OCI-LY7 (cell line): Measurements from ENCODE around the gene MTX2. TPM values are rescaled to one million over a fixed set of nuclear protein-coding genes. Genes with fewer than 3 reads are reported as not detected.

Experiments used
- BruUV-seq: library from RNA; stranded (reverse); fragments of 400-500 nt; replicated peaks from 2 replicates; lab custom pipeline; 2021; lab: Mats Ljungman, UMichigan
- CTCF ChIA-PET: fragments of 300-600 bp; sonication (Branson Sonifier 250); formaldehyde crosslinking; loops from one replicate; lab custom pipeline; 2022; ENCODE audit warnings: antibody characterized with exemption; ENCODE audit not compliant: unreplicated experiment; lab: Charles Lee
- POLR2A ChIA-PET: fragments of 300-600 bp; sonication (Branson Sonifier 250); formaldehyde crosslinking; loops from one replicate; lab custom pipeline; 2022; ENCODE audit warnings: antibody characterized with exemption; lab: Charles Lee
- DNase-seq: peaks from one replicate; pipeline ENCODE4 v3.0.0-alpha.2; 2015; ENCODE audit warnings: low spot score
- H2AFZ ChIP-seq: fragments of 200-600 bp; sonication (generic), shearing (Covaris generic); 2 replicates; pipeline ENCODE4 v1.6.1; 2014; ENCODE audit warnings: mild to moderate bottlenecking, antibody characterized with exemption, low read length, moderate library complexity
- H3K27ac ChIP-seq: fragments of 200-600 bp; sonication (generic); 2 replicates; pipeline ENCODE4 v1.5.1; 2014; ENCODE audit warnings: mixed run types, low read depth, mild to moderate bottlenecking, moderate library complexity, low read length, inconsistent platforms; ENCODE audit not compliant: poor library complexity, severe bottlenecking
- H3K36me3 ChIP-seq: fragments of 200-600 bp; sonication (generic); 2 replicates; pipeline ENCODE4 v1.6.1; 2014; ENCODE audit warnings: mild to moderate bottlenecking, antibody characterized with exemption, low read length, moderate library complexity, mixed read lengths; ENCODE audit not compliant: insufficient read depth
- H3K4me1 ChIP-seq: fragments of 200-600 bp; sonication (generic); 2 replicates; pipeline ENCODE4 v1.5.1; 2014; ENCODE audit warnings: mild to moderate bottlenecking, low read length; ENCODE audit not compliant: insufficient read depth, poor library complexity, severe bottlenecking
- H3K4me2 ChIP-seq: fragments of 200-600 bp; sonication (generic); 2 replicates; pipeline ENCODE4 v1.6.1; 2014; ENCODE audit warnings: mild to moderate bottlenecking, low read length
- H3K4me3 ChIP-seq: fragments of 200-600 bp; sonication (generic); 2 replicates; pipeline ENCODE4 v1.5.1; 2014; ENCODE audit warnings: mild to moderate bottlenecking, low read depth, low read length; ENCODE audit not compliant: poor library complexity, severe bottlenecking
- H3K79me2 ChIP-seq: fragments of 200-600 bp; sonication (generic); 2 replicates; pipeline ENCODE4 v1.6.1; 2016; ENCODE audit warnings: low read depth, mild to moderate bottlenecking, low read length, moderate library complexity, mixed read lengths; ENCODE audit not compliant: insufficient read depth
- H3K9me2 ChIP-seq: fragments of 200-600 bp; sonication (generic); 2 replicates; pipeline ENCODE4 v1.6.1; 2016; ENCODE audit warnings: mild to moderate bottlenecking, low read length, mixed read lengths; ENCODE audit not compliant: insufficient read depth
- H3K9me3 ChIP-seq: fragments of 200-600 bp; sonication (generic); 2 replicates; pipeline ENCODE4 v1.6.1; 2014; ENCODE audit warnings: mild to moderate bottlenecking, mixed run types, low read length, mixed read lengths
- H4K20me1 ChIP-seq: fragments of 200-600 bp; sonication (generic); 2 replicates; pipeline ENCODE4 v1.6.1; 2014; ENCODE audit warnings: mild to moderate bottlenecking, antibody characterized with exemption, low read length, moderate library complexity, mixed read lengths; ENCODE audit not compliant: insufficient read depth
- CTCF ChIP-seq: fragments of 200-600 bp; sonication (generic); conservative IDR thresholded peaks from 2 replicates; pipeline ENCODE4 v1.5.1; 2014; ENCODE audit warnings: mild to moderate bottlenecking, antibody characterized with exemption, low read length, moderate library complexity, mixed read lengths
- EZH2phosphoT487 ChIP-seq: fragments of 200-600 bp; sonication (generic); IDR thresholded peaks from 2 replicates; pipeline ENCODE4 v1.6.1; 2018; ENCODE audit warnings: low read depth, borderline replicate concordance, mild to moderate bottlenecking, mixed run types, antibody characterized with exemption, low read length, moderate library complexity, mixed read lengths
- intact Hi-C: fragments of 100-400 bp; cut with micrococcal nuclease; formaldehyde crosslinking; loops from one replicate; pipeline ENCODE4 v1.10.0; 2022; ENCODE audit not compliant: unreplicated experiment
- total RNA-seq, 2 experiments: library from RNA; depleted of rRNA in 1 of 2; stranded (reverse); fragments of >200 nt in 1 of 2; shearing (Covaris generic) in 1 of 2; gene quantifications; 2 replicates each; pipeline ENCODE4 v1.2.3, GENCODE V29; 2014 to 2022

The MTX2 gene
- total RNA-seq, 2 experiments from 2014 or later = 31.9 to 71.3 TPM

- DNase-seq = no peak
- H3K4me2 ChIP-seq = no peak overlapping the region
- peaks cover 8% of the 10 kb centered on the region for H3K4me1 ChIP-seq
- 0 out of 2 replicates have a peak, but pooled peaks cover 3% of the 10 kb centered on the region for H3K9me2 ChIP-seq
- intact Hi-C loops = no loop called here
- H3K27ac ChIP-seq = no peak overlapping the region
- no peaks in the 10 kb centered on the region for H3K36me3 ChIP-seq
- H3K9me3 ChIP-seq = no peaks in the 10 kb centered on the region
- H3K79me2 ChIP-seq = peaks cover 44% of the 10 kb centered on the region; the same call in 1 of the 2 replicates
- ChIA-PET POLR2A (interaction anchor here (0.6 to 0.9 kb wide), 2 partner anchors 9 to 70 kb away, joined by 3 to 4 read pairs; no protein-coding TSS in a partner anchor), CTCF (no interaction called here)
- H3K4me3 ChIP-seq = no peak overlapping the region
- no peaks in the 10 kb centered on the region; the same call in 1 of the 2 replicates for H4K20me1 ChIP-seq
- no TSS peak for BruUV-seq
- TF ChIP-seq CTCF (no peak), EZH2phosphoT487 (no peak)
- H2AFZ ChIP-seq = no peak overlapping the region
These were observed 16.1 kb downstream of the MTX2 start for GRCh38 chr2:176285321-176285720.

GRCh38 chr2:176291335-176291734, 22.1 kb downstream of the MTX2 start:
- H3K36me3 ChIP-seq = no peaks in the 10 kb centered on the region
- ChIA-PET POLR2A (no interaction called here), CTCF (no interaction called here)
- peaks cover 8% of the 10 kb centered on the region; the same call in 1 of the 2 replicates for H4K20me1 ChIP-seq
- H2AFZ ChIP-seq = no peak overlapping the region
- intact Hi-C loops = no loop called here
- H3K4me2 ChIP-seq = no peak overlapping the region
- BruUV-seq = no TSS peak
- no peak for DNase-seq
- H3K4me1 ChIP-seq = peaks cover 11% of the 10 kb centered on the region
- no peaks in the 10 kb centered on the region for H3K9me3 ChIP-seq
- no peak for TF ChIP-seq CTCF
- no peak for TF ChIP-seq EZH2phosphoT487
- no peak overlapping the region for H3K27ac ChIP-seq
- peaks cover 45% of the 10 kb centered on the region; the same call in 1 of the 2 replicates for H3K79me2 ChIP-seq
- H3K4me3 ChIP-seq = no peak overlapping the region
- H3K9me2 ChIP-seq = 0 out of 2 replicates have a peak, but pooled peaks cover 3% of the 10 kb centered on the region

- Histone ChIP-seq H3K4me3 (no peak overlapping the region), H4K20me1 (peaks cover 8% of the 10 kb centered on the region; the same call in 1 of the 2 replicates)
These were observed 22.6 kb downstream of the MTX2 start for GRCh38 chr2:176291809-176292283.

More at GRCh38 chr2:176291809-176292283, 22.6 kb downstream of the MTX2 start:
- TF ChIP-seq CTCF = no peak
- TF ChIP-seq EZH2phosphoT487 = no peak
- DNase-seq = no peak
- no peaks in the 10 kb centered on the region for H3K36me3 ChIP-seq
- POLR2A ChIA-PET = interaction anchor here (1.2 kb wide), 1 partner anchor 16 kb away, joined by 3 read pairs; no protein-coding TSS in a partner anchor
- CTCF ChIA-PET = no interaction called here
- BruUV-seq = no TSS peak
- H3K9me3 ChIP-seq = no peaks in the 10 kb centered on the region
- H3K4me2 ChIP-seq = 0 out of 2 replicates have a peak overlapping the region, but pooled peaks have one; percentile 24
- intact Hi-C loops = no loop called here
- H3K27ac ChIP-seq = no peak overlapping the region
- peaks cover 11% of the 10 kb centered on the region for H3K4me1 ChIP-seq
- H3K79me2 ChIP-seq = peaks cover 43% of the 10 kb centered on the region; the same call in 1 of the 2 replicates
- H2AFZ ChIP-seq = no peak overlapping the region
- H3K9me2 ChIP-seq = 0 out of 2 replicates have a peak, but pooled peaks cover 3% of the 10 kb centered on the region
